Nephron (organoid): Measurements from ENCODE around the gene CHD1.

Experiments used
- H3K27ac Mint-ChIP-seq, 3 experiments: 2 replicates each; pipeline ENCODE4 v1.8.0; 2020; ENCODE audit warnings: mixed read lengths in 3 of 3, mild to moderate bottlenecking in 2 of 3, moderate library complexity in 1 of 3
- H3K27me3 Mint-ChIP-seq: 2 replicates; pipeline ENCODE4 v1.8.0; 2021; ENCODE audit warnings: low read depth, mild to moderate bottlenecking, moderate library complexity, mixed read lengths
- H3K36me3 Mint-ChIP-seq: 2 replicates; pipeline ENCODE4 v1.8.0; 2020; ENCODE audit warnings: low read depth, mixed read lengths
- H3K4me1 Mint-ChIP-seq: 2 replicates; pipeline ENCODE4 v1.8.0; 2020; ENCODE audit warnings: mixed read lengths
- H3K4me3 Mint-ChIP-seq, 3 experiments: 2 replicates each; pipeline ENCODE4 v1.8.0; 2020; ENCODE audit warnings: mild to moderate bottlenecking in 3 of 3, mixed read lengths in 3 of 3, moderate library complexity in 2 of 3
- H3K9me3 Mint-ChIP-seq: 2 replicates; pipeline ENCODE4 v1.8.0; 2020; ENCODE audit warnings: mixed read lengths
- TF ChIP-seq, protein P1 (sequence below), 3 experiments: fragments of 200-600 bp; sonication (generic); IDR thresholded peaks; one replicate each; pipeline ENCODE4 v1.5.0; 2021; ENCODE audit warnings: antibody characterized with exemption in 3 of 3; ENCODE audit not compliant: unreplicated experiment in 3 of 3

CHD1 gene

DNA sequence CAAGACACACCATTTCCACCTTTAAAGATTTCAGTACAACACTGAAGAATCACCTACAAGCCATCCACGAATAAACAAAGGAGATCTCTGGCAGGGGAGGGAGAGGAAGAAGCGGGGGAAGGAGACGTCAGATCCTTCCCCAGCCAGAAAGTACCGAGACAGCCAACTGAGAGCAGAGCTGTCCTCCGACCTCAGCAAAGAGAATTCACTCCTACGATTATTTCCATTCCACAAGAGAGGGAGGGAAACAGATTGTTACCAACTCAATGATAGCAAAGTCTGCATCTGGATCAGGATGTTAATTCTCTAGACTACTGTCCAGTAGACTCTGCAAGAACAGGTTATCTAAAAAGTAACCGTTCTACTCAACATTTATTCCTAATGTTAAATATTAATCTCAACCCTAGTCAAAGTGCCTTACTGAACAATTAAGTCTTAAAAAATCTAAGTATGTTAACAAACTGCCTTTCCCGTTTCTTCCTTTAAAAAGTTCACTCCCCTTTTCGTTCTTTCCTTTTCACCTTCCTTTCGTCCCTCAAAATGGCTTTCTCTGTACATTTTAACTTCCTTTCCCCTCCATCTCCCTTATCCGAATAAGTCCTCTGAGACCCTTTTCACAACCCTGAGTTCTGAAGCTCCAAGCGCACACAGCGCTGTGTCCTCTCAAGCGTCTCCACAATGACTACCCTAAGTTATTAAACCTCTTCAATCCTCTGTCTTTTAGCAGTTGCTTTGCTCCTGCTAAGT is 1.4 kb downstream of the CHD1 start:
- peak overlapping the region; percentile 93 to 95 (median 95) for H3K4me3 Mint-ChIP-seq
- peak overlapping the region; percentile 85 to 96 (median 95) for H3K27ac Mint-ChIP-seq
- H3K36me3 Mint-ChIP-seq: peaks cover 33% of the 10 kb centered on the region
- H3K27me3 Mint-ChIP-seq: no peaks in the 10 kb centered on the region
- H3K4me1 Mint-ChIP-seq: peaks cover 21% of the 10 kb centered on the region
- H3K9me3 Mint-ChIP-seq: no peaks in the 10 kb centered on the region
- TF ChIP-seq, protein P1, sequence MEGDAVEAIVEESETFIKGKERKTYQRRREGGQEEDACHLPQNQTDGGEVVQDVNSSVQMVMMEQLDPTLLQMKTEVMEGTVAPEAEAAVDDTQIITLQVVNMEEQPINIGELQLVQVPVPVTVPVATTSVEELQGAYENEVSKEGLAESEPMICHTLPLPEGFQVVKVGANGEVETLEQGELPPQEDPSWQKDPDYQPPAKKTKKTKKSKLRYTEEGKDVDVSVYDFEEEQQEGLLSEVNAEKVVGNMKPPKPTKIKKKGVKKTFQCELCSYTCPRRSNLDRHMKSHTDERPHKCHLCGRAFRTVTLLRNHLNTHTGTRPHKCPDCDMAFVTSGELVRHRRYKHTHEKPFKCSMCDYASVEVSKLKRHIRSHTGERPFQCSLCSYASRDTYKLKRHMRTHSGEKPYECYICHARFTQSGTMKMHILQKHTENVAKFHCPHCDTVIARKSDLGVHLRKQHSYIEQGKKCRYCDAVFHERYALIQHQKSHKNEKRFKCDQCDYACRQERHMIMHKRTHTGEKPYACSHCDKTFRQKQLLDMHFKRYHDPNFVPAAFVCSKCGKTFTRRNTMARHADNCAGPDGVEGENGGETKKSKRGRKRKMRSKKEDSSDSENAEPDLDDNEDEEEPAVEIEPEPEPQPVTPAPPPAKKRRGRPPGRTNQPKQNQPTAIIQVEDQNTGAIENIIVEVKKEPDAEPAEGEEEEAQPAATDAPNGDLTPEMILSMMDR (IDR thresholded peaks at IDR 0.05; ENCODE audit: unreplicated experiment in 3 of 3): no peak

DNA sequence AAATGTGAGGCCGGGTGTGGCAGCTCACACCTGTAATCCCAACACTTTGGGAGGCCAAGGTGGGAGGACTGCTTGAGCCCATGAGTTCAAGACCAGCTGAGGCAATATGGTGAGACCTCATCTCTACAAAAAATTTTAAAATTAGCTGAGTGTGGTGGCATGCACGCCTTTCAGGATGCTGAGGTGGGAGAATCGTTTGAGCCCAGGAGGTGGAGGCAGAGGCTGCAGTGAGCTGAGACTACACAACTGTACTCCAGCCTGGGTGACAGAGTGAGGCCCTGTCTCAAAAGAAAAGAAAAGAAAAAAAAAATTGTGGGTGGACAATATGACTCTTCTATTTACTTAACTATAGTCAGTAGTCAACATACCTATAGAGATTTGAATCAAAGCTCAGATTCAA is 4.8 kb downstream of the CHD1 start:
- peaks cover 16% of the 10 kb centered on the region for H3K4me1 Mint-ChIP-seq
- peaks cover 67% of the 10 kb centered on the region for H3K36me3 Mint-ChIP-seq
- H3K4me3 Mint-ChIP-seq: no peak overlapping the region
- H3K27me3 Mint-ChIP-seq: no peaks in the 10 kb centered on the region
- TF ChIP-seq, protein P1 (IDR thresholded peaks at IDR 0.05; ENCODE audit: unreplicated experiment in 3 of 3): no peak
- no peaks in the 10 kb centered on the region for H3K9me3 Mint-ChIP-seq
- no peak overlapping the region for H3K27ac Mint-ChIP-seq

DNA sequence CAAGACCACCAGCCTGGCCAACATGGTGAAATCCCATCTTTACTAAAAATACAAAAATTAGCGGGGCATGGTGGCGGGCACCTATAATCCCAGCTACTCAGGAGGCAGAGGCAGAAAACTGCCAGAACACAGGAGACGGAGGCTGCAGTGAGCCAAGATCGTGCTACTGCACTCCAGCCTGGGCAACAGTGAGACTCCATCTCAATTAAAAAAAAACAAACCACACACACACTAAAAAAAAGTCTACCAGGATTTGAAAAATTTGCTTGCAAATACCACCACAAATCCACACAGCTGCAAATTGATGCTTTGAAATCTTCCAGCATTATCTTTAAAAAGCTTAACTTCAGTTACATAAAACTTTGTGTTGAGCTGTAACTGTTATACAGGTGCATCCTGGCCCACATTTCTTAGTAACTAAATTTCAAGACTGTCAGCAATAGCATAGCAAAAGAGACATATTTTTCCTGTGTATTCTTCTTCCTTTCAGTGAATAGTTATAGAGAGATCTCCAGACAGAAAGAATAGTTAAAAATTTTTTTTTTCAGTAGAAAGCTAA is 6.8 kb downstream of the CHD1 start:
- peaks cover 6% of the 10 kb centered on the region for H3K4me1 Mint-ChIP-seq
- TF ChIP-seq, protein P1 (IDR thresholded peaks at IDR 0.05; ENCODE audit: unreplicated experiment in 3 of 3): no peak
- H3K36me3 Mint-ChIP-seq: peaks cover 84% of the 10 kb centered on the region
- no peak overlapping the region for H3K27ac Mint-ChIP-seq
- no peaks in the 10 kb centered on the region for H3K9me3 Mint-ChIP-seq
- no peaks in the 10 kb centered on the region for H3K27me3 Mint-ChIP-seq
- no peak overlapping the region for H3K4me3 Mint-ChIP-seq

DNA sequence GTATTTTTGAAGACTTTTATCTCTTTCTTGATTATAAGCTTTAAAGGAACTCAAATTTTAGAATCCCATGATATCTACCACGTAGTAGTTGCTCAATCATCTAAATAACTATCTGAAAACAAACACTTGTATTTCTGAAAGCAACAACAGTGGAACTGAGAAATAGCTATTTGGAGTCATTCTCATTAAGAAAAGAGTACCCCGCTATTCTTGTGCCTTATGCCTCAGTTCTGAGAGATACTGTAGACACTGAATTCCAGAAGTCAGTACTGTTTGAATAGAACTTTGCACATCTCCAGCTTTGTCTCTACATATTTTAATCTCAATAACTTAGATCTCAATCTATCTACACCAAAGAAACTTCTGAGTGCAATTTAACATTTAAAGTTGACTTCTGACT is 11.4 kb downstream of the CHD1 start:
- peaks cover 69% of the 10 kb centered on the region for H3K36me3 Mint-ChIP-seq
- H3K27me3 Mint-ChIP-seq: no peaks in the 10 kb centered on the region
- TF ChIP-seq, protein P1 (IDR thresholded peaks at IDR 0.05; ENCODE audit: unreplicated experiment in 3 of 3): no peak
- H3K9me3 Mint-ChIP-seq: no peaks in the 10 kb centered on the region
- H3K27ac Mint-ChIP-seq: no peak overlapping the region
- no peaks in the 10 kb centered on the region for H3K4me1 Mint-ChIP-seq
- no peak overlapping the region for H3K4me3 Mint-ChIP-seq

DNA sequence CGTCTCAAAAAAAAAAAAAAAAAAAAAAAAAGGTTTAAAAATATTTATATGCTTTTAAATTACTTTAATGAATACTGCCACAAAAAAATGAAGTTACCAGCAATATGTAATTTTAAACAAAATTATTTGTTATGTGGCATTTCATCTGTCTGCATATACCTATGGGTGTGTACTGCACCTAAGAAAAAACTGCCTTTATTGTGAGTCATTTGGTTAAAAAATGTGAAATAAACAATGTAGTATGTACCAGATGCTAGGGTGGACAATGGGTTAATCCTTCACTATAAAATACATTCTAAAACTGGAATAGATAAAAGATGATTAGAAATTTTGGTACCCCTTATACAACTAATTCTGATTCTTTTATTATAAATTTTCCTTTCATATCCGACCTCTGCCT is 12.3 kb downstream of the CHD1 start:
- Mint-ChIP-seq H3K4me3 (no peak overlapping the region), H3K36me3 (peaks cover 61% of the 10 kb centered on the region), H3K4me1 (peaks cover 2% of the 10 kb centered on the region), H3K27ac (no peak overlapping the region), H3K27me3 (no peaks in the 10 kb centered on the region), H3K9me3 (no peaks in the 10 kb centered on the region)
- TF ChIP-seq, protein P1 (IDR thresholded peaks at IDR 0.05; ENCODE audit: unreplicated experiment in 3 of 3): no peak

DNA sequence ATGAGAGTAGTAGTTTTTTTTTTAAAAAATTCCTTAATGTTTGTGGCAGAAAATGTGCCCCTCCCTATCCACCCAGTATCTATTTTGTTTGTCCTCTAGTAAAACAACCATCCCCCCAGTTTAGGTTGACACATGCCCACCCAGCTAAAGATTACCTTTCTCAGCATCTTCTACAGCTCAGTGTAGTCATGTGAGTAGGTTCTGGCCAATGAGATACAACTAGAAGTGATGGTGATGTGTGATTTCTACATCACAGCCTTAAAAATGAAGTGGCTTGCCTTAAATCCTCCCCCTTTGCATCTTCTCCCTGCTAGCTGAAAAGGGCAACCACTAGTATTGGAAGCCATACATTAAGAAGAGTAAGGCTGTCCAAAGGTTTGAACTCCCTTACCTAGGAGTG is 14.9 kb downstream of the CHD1 start:
- Mint-ChIP-seq H3K27ac (no peak overlapping the region), H3K36me3 (peaks cover 36% of the 10 kb centered on the region)

More for the DNA sequence above, 14.9 kb downstream of the CHD1 start:
- H3K9me3 Mint-ChIP-seq: no peaks in the 10 kb centered on the region
- TF ChIP-seq, protein P1 (IDR thresholded peaks at IDR 0.05; ENCODE audit: unreplicated experiment in 3 of 3): no peak
- no peak overlapping the region for H3K4me3 Mint-ChIP-seq
- peaks cover 6% of the 10 kb centered on the region for H3K4me1 Mint-ChIP-seq
- no peaks in the 10 kb centered on the region for H3K27me3 Mint-ChIP-seq
